ENCODE results near the gene LDHAL6A.
A peak's percentile ranks its signal among the peaks of the same experiment; 100 is the strongest.
"Not testable (repeated sequence)": the region's sequence is repeated elsewhere in the genome, so short reads cannot be mapped to it uniquely, and the experiment has no call there.

LDHAL6A gene

GRCh38 chr11:18455686-18456372, at the start of gene LDHAL6A:
TSS of gene LDHAL6A (plus strand) at chr11:18455856. CDS start at chr11:18456681, 825 bp downstream.
- peak; percentile 19 for DNase-seq (ENCODE audit: low spot score)

GRCh38 chr11:18407400-18407799, 48.3 kb upstream of the LDHAL6A start:
- DNase-seq (ENCODE audit: low spot score): not testable (repeated sequence)

- no peak for DNase-seq (ENCODE audit: low spot score)
These were observed 46.9 kb upstream of the LDHAL6A start for GRCh38 chr11:18408558-18409291.

GRCh38 chr11:18416459-18416858, 39.2 kb upstream of the LDHAL6A start:
- DNase-seq (ENCODE audit: low spot score): no peak

GRCh38 chr11:18419040-18419439, 36.6 kb upstream of the LDHAL6A start:
- DNase-seq (ENCODE audit: low spot score): no peak

GRCh38 chr11:18420067-18420466, 35.6 kb upstream of the LDHAL6A start:
- no peak for DNase-seq (ENCODE audit: low spot score)

GRCh38 chr11:18427240-18427639, 28.4 kb upstream of the LDHAL6A start:
- no peak for DNase-seq (ENCODE audit: low spot score)

GRCh38 chr11:18429332-18429731, 26.3 kb upstream of the LDHAL6A start:
- no peak for DNase-seq (ENCODE audit: low spot score)

- DNase-seq (ENCODE audit: low spot score): no peak
These were observed 17.0 kb upstream of the LDHAL6A start for GRCh38 chr11:18438691-18439090.

GRCh38 chr11:18449251-18449650, 6.4 kb upstream of the LDHAL6A start:
- no peak for DNase-seq (ENCODE audit: low spot score)

GRCh38 chr11:18452927-18453326, 2.7 kb upstream of the LDHAL6A start:
- no peak for DNase-seq (ENCODE audit: low spot score)

- no peak for DNase-seq (ENCODE audit: low spot score)
These were observed 1.8 kb downstream of the LDHAL6A start for GRCh38 chr11:18457450-18457849.

- DNase-seq (ENCODE audit: low spot score): no peak
These were observed 4.0 kb downstream of the LDHAL6A start for GRCh38 chr11:18459634-18460033.

GRCh38 chr11:18461909-18462308, 6.3 kb downstream of the LDHAL6A start:
- DNase-seq (ENCODE audit: low spot score): no peak

GRCh38 chr11:18463439-18463838, 7.8 kb downstream of the LDHAL6A start:
- no peak for DNase-seq (ENCODE audit: low spot score)

- DNase-seq (ENCODE audit: low spot score): no peak
These were observed 10.7 kb downstream of the LDHAL6A start for GRCh38 chr11:18466402-18466801.

GRCh38 chr11:18468059-18468458, 12.4 kb downstream of the LDHAL6A start:
- DNase-seq (ENCODE audit: low spot score): no peak

GRCh38 chr11:18468961-18469360, 13.3 kb downstream of the LDHAL6A start:
- DNase-seq (ENCODE audit: low spot score): no peak

- no peak for DNase-seq (ENCODE audit: low spot score)
These were observed 16.3 kb downstream of the LDHAL6A start for GRCh38 chr11:18471995-18472394.

GRCh38 chr11:18472587-18472986, 16.9 kb downstream of the LDHAL6A start:
- DNase-seq (ENCODE audit: low spot score): no peak

- no peak for DNase-seq (ENCODE audit: low spot score)
These were observed 23.4 kb downstream of the LDHAL6A start for GRCh38 chr11:18479063-18479462.

- no peak for DNase-seq (ENCODE audit: low spot score)
These were observed 30.4 kb downstream of the LDHAL6A start for GRCh38 chr11:18485913-18486528.

GRCh38 chr11:18490319-18490718, 34.7 kb downstream of the LDHAL6A start:
- no peak for DNase-seq (ENCODE audit: low spot score)
